Lower lobe of right lung (tissue), 2 donors: Measurements from ENCODE around the gene SERINC5. TPM values are rescaled to one million over a fixed set of nuclear protein-coding genes. Genes with fewer than 3 reads are reported as not detected.
"Not testable (repeated sequence)": the region's sequence is repeated elsewhere in the genome, so short reads cannot be mapped to it uniquely, and the experiment has no call there.

ENCODE experiments used
- ATAC-seq, 2 donors: fragments of 200-7000 bp; cut with Tn5 transposase; one replicate each; pipeline ENCODE4 v1.9.1; 2020 to 2022; ENCODE audit warnings: mild to moderate bottlenecking in 2 of 2, moderate library complexity in 2 of 2
- DNase-seq: peaks from one replicate; pipeline ENCODE4 v3.0.0-alpha.2; 2020
- H3K27ac ChIP-seq: fragments of 200-600 bp; one replicate; pipeline ENCODE4 v1.8.0; 2022
- H3K27me3 ChIP-seq: fragments of 200-600 bp; one replicate; pipeline ENCODE4 v1.8.0; 2022; ENCODE audit warnings: low read depth
- H3K36me3 ChIP-seq: fragments of 200-600 bp; one replicate; pipeline ENCODE4 v1.8.0; 2022; ENCODE audit warnings: mild to moderate bottlenecking
- H3K4me1 ChIP-seq: fragments of 200-600 bp; one replicate; pipeline ENCODE4 v1.8.0; 2022
- H3K4me3 ChIP-seq: fragments of 200-600 bp; one replicate; pipeline ENCODE4 v1.8.0; 2022; ENCODE audit warnings: mild to moderate bottlenecking
- H3K9me3 ChIP-seq: fragments of 200-600 bp; one replicate; pipeline ENCODE4 v1.8.0; 2022
- intact Hi-C: fragments of 100-400 bp; cut with DNase I; formaldehyde crosslinking; loops from one replicate; pipeline ENCODE4 v1.11.0; 2022
- total RNA-seq: library from RNA; stranded (reverse); fragmentation: NEBNext Ultra II Directional; extraction: Animal tissue kit (Norgen Biotek cat#: 25700); gene quantifications from one replicate; pipeline ENCODE4 v1.2.1, GENCODE V29; 2021
- TF ChIP-seq, protein P1 (sequence below): fragments of 200-600 bp; IDR thresholded peaks from one replicate; pipeline ENCODE4 v1.8.0; 2022; ENCODE audit warnings: antibody characterized with exemption, mild to moderate bottlenecking
- donor health status: DM: no; HTN: yes; CAD: no; lungs with severe emphysema.

Gene SERINC5
- total RNA-seq, 1 donor from 2014 or later: 52.6 TPM

DNA sequence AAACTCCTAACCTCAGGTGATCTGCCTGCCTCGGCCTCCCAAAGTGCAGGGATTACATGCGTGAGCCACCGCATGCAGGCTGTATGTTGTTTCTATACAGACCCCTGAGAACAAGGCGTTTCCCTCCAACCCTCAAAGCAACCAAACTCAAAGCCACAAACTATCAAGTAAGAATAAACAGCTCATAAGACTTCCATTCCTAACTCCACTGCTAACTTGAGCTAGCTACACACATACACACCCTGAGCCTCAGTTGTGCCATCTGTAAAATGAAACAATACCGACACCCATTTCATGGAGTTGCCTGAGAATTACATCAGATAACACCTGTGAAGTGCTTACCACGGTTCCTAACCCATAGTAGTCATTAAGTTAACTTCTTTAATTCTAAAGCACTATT, 70.8 kb downstream of the SERINC5 start:
- H3K27ac ChIP-seq: peak overlapping the region; percentile 66
- H3K4me3 ChIP-seq: no peak overlapping the region
- TF ChIP-seq, protein P1, sequence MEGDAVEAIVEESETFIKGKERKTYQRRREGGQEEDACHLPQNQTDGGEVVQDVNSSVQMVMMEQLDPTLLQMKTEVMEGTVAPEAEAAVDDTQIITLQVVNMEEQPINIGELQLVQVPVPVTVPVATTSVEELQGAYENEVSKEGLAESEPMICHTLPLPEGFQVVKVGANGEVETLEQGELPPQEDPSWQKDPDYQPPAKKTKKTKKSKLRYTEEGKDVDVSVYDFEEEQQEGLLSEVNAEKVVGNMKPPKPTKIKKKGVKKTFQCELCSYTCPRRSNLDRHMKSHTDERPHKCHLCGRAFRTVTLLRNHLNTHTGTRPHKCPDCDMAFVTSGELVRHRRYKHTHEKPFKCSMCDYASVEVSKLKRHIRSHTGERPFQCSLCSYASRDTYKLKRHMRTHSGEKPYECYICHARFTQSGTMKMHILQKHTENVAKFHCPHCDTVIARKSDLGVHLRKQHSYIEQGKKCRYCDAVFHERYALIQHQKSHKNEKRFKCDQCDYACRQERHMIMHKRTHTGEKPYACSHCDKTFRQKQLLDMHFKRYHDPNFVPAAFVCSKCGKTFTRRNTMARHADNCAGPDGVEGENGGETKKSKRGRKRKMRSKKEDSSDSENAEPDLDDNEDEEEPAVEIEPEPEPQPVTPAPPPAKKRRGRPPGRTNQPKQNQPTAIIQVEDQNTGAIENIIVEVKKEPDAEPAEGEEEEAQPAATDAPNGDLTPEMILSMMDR: no peak
- ATAC-seq: no peak
- no peaks in the 10 kb centered on the region for H3K36me3 ChIP-seq
- no peaks in the 10 kb centered on the region for H3K27me3 ChIP-seq
- no peaks in the 10 kb centered on the region for H3K9me3 ChIP-seq
- DNase-seq: no peak
- peaks cover 64% of the 10 kb centered on the region for H3K4me1 ChIP-seq
- intact Hi-C loops: no loop called here

- peak; percentile 73 for DNase-seq
- Histone ChIP-seq H3K4me3 (no peak overlapping the region), H3K27ac (peak overlapping the region; percentile 66), H3K36me3 (no peaks in the 10 kb centered on the region), H3K4me1 (peaks cover 64% of the 10 kb centered on the region), H3K9me3 (no peaks in the 10 kb centered on the region), H3K27me3 (no peaks in the 10 kb centered on the region)
- intact Hi-C loops: no loop called here
- TF ChIP-seq, protein P1: no peak
- ATAC-seq: peak; percentile 88 to 91
Measured at GRCh38 chr5:80184235-80185023, 71.4 kb downstream of the SERINC5 start.

DNA sequence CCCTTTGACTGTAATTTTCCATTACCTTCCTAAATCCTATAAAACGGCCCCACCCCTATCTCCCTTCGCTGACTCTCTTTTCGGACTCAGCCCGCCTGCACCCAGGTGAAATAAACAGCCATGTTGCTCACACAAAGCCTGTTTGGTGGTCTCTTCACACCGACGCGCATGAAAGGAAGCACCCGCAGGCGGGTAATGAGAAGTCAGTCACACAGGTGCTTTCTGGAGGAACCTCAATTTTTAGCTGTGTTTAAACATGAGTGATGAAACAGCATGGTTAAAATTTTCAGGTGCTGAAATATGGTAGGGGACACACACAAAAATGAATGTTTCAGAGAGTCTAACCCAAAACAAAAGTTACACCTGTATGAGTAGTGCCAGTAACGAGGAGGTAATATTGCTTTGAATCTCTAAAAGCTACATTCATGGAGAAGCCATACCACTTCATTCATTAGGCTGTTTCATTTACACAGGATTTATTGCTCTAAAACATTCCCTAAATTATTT, 72.1 kb downstream of the SERINC5 start:
- DNase-seq, H3K9me3 ChIP-seq, ATAC-seq, H3K36me3 ChIP-seq, H3K4me3 ChIP-seq, H3K27me3 ChIP-seq, intact Hi-C loops: not testable (repeated sequence)
- peaks cover 62% of the 10 kb centered on the region for H3K4me1 ChIP-seq
- H3K27ac ChIP-seq: peak overlapping the region; percentile 66

DNA sequence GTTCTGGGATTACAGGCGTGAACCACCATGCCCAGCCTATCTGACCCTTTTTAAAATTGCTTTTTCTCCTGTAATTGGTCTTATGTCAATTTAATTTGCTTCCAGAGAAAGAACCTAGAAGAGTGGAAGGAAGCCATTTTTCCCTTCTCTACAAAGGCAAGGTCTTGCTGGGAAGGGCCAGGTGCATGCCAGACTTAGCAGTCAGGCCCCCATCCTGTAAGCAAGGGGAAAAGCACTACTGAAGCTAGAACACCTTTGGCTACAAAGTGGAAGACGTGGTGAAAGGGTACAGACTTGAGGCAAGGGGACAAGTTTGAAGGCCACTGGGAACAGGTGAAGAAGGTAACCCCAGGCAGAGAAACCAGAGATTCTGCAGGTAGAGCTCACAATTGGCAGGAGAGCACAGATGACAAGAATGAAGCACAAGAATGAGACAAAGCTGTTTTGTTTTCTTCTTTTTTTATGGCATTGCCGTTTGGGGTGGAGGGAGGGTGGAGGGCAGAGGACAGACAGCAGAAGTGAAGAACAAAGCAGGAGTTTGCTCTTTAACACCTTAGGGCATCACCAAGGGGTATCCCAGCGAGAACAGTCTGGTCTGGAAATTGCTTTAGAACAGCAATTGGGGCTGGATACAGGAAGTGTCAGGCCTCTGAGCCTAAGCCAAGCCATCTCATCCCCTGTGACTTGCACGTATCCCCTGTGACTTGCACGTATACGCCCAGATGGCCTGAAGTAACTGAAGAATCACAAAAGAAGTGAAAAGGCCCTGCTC, 72.9 kb downstream of the SERINC5 start:
- H3K4me1 ChIP-seq: peaks cover 58% of the 10 kb centered on the region
- peak overlapping the region; percentile 66 for H3K27ac ChIP-seq
- ATAC-seq: no peak
- H3K9me3 ChIP-seq: no peaks in the 10 kb centered on the region
- TF ChIP-seq, protein P1: no peak
- no peaks in the 10 kb centered on the region for H3K36me3 ChIP-seq
- intact Hi-C loops: no loop called here
- DNase-seq: no peak
- H3K27me3 ChIP-seq: no peaks in the 10 kb centered on the region
- H3K4me3 ChIP-seq: no peak overlapping the region

GRCh38 chr5:80181618-80182211, 74.1 kb downstream of the SERINC5 start:
- no peak overlapping the region for H3K4me3 ChIP-seq
- intact Hi-C loops: no loop called here
- no peaks in the 10 kb centered on the region for H3K9me3 ChIP-seq
- peaks cover 6% of the 10 kb centered on the region for H3K36me3 ChIP-seq
- no peaks in the 10 kb centered on the region for H3K27me3 ChIP-seq
- peaks cover 45% of the 10 kb centered on the region for H3K4me1 ChIP-seq
- TF ChIP-seq, protein P1: no peak
- ATAC-seq (peak; percentile 72 to 75), DNase-seq (peak; percentile 77)
- H3K27ac ChIP-seq: peak overlapping the region; percentile 66
